Esophagus muscularis mucosa (tissue), 4 donors: ENCODE results near the gene PRELID1. TPM values are rescaled to one million over a fixed set of nuclear protein-coding genes. Genes with fewer than 3 reads are reported as not detected.

Experiments used
- DNase-seq: peaks from one replicate; pipeline ENCODE4 v3.0.0-alpha.2; 2017; ENCODE audit errors: extremely low spot score
- H3K27ac ChIP-seq, 4 donors: fragments of 200-600 bp; sonication (generic); replicated peaks in 1 of 4; 1 replicate in 3 of 4; 2 replicates in 1 of 4; pipeline ENCODE4 v1.5.1; 2016 to 2019; ENCODE audit warnings: mild to moderate bottlenecking in 1 of 4
- H3K27me3 ChIP-seq, 4 donors: fragments of 200-600 bp; sonication (generic); one replicate each; pipeline versions ENCODE4 v1.5.1 to v1.6.0; 2016 to 2019
- H3K36me3 ChIP-seq, 4 donors: fragments of 200-600 bp; sonication (generic); one replicate each; pipeline ENCODE4 v1.5.1; 2016 to 2019
- H3K4me1 ChIP-seq, 4 donors: fragments of 200-600 bp; sonication (generic); one replicate each; pipeline ENCODE4 v1.5.1; 2016 to 2019
- H3K4me3 ChIP-seq, 4 donors: fragments of 200-600 bp; sonication (generic); 1 replicate in 2 of 4; 2 replicates in 2 of 4; pipeline ENCODE4 v1.5.1; 2016 to 2019; ENCODE audit warnings: mild to moderate bottlenecking in 4 of 4, moderate library complexity in 1 of 4
- H3K9me3 ChIP-seq, 4 donors: fragments of 200-600 bp; sonication (generic); 1 replicate in 3 of 4; 2 replicates in 1 of 4; pipeline ENCODE4 v1.5.1; 2016 to 2019
- EP300 ChIP-seq: sonication (generic); formaldehyde crosslinking; IDR thresholded peaks from one replicate; pipeline ENCODE4 v1.6.1; 2017; ENCODE audit warnings: antibody characterized with exemption
- POLR2A ChIP-seq: fragments of 450-650 bp; IDR thresholded peaks from one replicate; pipeline ENCODE4 v1.6.1; 2017; ENCODE audit warnings: antibody characterized with exemption, moderate library complexity, mild to moderate bottlenecking, low read depth
- POLR2AphosphoS5 ChIP-seq, 2 donors: sonication (generic); formaldehyde crosslinking; IDR thresholded peaks; one replicate each; pipeline ENCODE4 v1.6.1; 2017; ENCODE audit warnings: antibody characterized with exemption in 2 of 2
- WGBS: methylation state at CpG from one replicate; pipeline ENCODE4 v1.1.5; 2018; 5-methylcytosine and 5-hydroxymethylcytosine counted together
- intact Hi-C: fragments of 100-400 bp; cut with DNase I; formaldehyde crosslinking; loops from one replicate; pipeline ENCODE4 v1.15.1; 2023
- total RNA-seq, 4 donors: library from RNA; depleted of rRNA; stranded (reverse); fragments of >200 nt; gene quantifications; one replicate each; pipeline versions ENCODE4 v1.1.0 to v1.2.1, GENCODE V29; 2016
- TF ChIP-seq, protein P1 (sequence below), 3 experiments: fragments of 200-600 bp in 2 of 3; fragments of 450-650 bp in 1 of 3; sonication (generic) in 2 of 3; IDR thresholded peaks; one replicate each; pipeline ENCODE4 v1.5.1; 2017 to 2019; ENCODE audit warnings: antibody characterized with exemption in 3 of 3, mild to moderate bottlenecking in 2 of 3, moderate library complexity in 1 of 3

Gene PRELID1
- total RNA-seq, 4 donors from 2014 or later, result 80.6 to 93.6 (median 88.2) TPM

DNA sequence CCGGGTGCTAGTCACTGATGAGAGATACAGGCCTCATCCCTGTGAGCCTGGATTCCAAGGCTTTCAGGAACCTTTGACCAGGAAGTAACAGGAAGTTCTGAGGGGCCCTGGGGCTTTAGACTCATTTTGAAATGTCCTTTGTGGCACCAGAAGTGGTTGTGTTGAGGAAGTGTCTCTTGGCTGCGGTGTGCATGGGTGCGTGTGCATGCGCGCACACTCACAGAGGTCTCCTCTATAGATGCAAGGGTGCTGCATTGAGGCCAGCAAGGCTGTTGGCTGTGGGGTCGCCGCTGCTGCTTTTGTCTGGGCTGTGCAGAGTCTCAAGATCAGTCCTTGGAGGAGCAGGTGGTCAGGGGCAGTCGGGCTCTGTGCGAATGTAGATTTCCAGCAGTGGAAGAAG lies 7.7 kb upstream of the PRELID1 start:
- Histone ChIP-seq H3K36me3 (peaks cover 37 to 63% (median 52%) of the 10 kb centered on the region in 4 donors), H3K4me1 (peaks cover 18 to 28% (median 25%) of the 10 kb centered on the region in 4 donors), H3K27ac (no peak overlapping the region), H3K4me3 (no peak overlapping the region), H3K9me3 (no peaks in the 10 kb centered on the region), H3K27me3 (no peaks in the 10 kb centered on the region)
- no peak for DNase-seq
- TF ChIP-seq EP300 (no peak), POLR2A (no peak), POLR2AphosphoS5 (IDR thresholded peaks at IDR 0.05) (no peak)
- TF ChIP-seq, protein P1, sequence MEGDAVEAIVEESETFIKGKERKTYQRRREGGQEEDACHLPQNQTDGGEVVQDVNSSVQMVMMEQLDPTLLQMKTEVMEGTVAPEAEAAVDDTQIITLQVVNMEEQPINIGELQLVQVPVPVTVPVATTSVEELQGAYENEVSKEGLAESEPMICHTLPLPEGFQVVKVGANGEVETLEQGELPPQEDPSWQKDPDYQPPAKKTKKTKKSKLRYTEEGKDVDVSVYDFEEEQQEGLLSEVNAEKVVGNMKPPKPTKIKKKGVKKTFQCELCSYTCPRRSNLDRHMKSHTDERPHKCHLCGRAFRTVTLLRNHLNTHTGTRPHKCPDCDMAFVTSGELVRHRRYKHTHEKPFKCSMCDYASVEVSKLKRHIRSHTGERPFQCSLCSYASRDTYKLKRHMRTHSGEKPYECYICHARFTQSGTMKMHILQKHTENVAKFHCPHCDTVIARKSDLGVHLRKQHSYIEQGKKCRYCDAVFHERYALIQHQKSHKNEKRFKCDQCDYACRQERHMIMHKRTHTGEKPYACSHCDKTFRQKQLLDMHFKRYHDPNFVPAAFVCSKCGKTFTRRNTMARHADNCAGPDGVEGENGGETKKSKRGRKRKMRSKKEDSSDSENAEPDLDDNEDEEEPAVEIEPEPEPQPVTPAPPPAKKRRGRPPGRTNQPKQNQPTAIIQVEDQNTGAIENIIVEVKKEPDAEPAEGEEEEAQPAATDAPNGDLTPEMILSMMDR (IDR thresholded peaks at IDR 0.05), result no peak
- 84% methylated on average over 6 of the region's 9 CpGs for WGBS
- intact Hi-C loops, result no loop called here

DNA sequence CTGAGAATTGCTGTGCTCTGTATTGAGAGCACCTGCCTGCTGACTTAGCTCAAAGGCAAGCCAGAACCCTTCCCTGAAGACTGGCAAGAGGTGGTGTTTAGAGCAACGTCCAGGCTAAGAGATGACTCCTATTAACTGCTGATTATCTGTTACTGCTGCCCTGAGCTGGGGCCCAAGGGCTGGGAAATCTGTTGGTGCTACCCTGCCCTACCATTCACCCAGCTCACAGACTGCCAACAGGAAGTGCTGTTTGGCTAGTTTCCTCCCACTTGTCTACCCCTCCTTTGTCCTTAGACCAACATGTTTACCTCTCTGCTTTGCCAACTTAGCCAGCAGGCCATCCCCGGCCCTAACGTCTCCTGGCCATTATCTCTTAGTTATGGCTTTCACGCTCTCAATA lies 7.0 kb upstream of the PRELID1 start:
- Histone ChIP-seq H3K27me3 (no peaks in the 10 kb centered on the region), H3K27ac (peak overlapping the region in 1 of 4 donors; percentile 3), H3K4me1 (peaks cover 25 to 34% (median 32%) of the 10 kb centered on the region in 4 donors), H3K36me3 (peaks cover 34 to 56% (median 50%) of the 10 kb centered on the region in 4 donors), H3K9me3 (no peaks in the 10 kb centered on the region), H3K4me3 (no peak overlapping the region)
- DNase-seq, result no peak
- intact Hi-C loops, result no loop called here
- TF ChIP-seq EP300 (no peak), POLR2AphosphoS5 (IDR thresholded peaks at IDR 0.05) (no peak), POLR2A (no peak)
- TF ChIP-seq, protein P1 (IDR thresholded peaks at IDR 0.05), result no peak
- WGBS, result 61% methylated on average over 4 of the region's 4 CpGs

DNA sequence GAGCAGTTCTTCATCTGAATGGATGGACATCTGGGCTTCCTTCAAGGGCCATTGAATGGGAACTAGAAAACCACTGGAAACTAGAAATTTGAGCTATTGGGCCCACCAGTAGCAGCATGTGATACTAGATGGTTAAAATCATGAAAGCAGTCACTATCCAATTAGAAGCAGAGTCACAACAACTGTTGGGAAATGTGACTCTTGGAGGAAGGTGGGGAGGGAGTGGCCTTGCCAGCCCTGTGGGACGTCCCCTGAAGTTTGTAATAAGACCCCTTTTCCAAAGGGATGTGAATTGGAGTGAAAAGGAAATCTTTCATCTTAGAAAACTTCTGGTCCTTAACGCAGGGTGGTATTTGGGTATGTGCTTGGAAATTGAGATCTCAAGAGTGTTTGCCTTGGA lies 5.7 kb upstream of the PRELID1 start:
- H3K4me3 ChIP-seq, result no peak overlapping the region
- H3K4me1 ChIP-seq, result peaks cover 38 to 48% (median 45%) of the 10 kb centered on the region in 4 donors
- peaks cover 22 to 43% (median 37%) of the 10 kb centered on the region in 4 donors for H3K36me3 ChIP-seq
- no peak overlapping the region for H3K27ac ChIP-seq
- DNase-seq, result no peak
- 85% methylated on average over 2 of the region's 2 CpGs for WGBS
- intact Hi-C loops, result no loop called here
- TF ChIP-seq EP300 (no peak), POLR2AphosphoS5 (IDR thresholded peaks at IDR 0.05) (no peak), POLR2A (no peak)
- TF ChIP-seq, protein P1 (IDR thresholded peaks at IDR 0.05), result no peak
- H3K27me3 ChIP-seq, result no peaks in the 10 kb centered on the region
- H3K9me3 ChIP-seq, result no peaks in the 10 kb centered on the region

DNA sequence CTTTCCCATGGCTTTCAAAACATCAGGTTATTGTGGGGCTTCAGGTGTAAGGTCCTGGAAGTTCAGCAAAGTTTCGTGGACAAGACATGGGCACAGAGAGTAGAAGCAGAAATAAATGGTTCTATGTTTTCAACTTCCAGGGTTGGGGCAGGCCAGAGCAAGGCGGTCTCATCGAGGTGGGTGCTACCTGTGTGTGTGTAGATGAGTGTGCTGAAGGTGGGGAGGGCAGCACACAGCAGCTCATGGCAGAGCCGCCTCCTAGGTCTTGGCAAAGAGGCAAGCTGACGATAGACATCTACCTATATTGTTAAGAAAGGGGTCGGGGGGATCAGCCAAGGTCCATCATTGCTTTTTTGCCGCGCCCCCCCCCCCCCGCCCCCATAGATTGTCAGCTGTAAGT lies 3.9 kb upstream of the PRELID1 start:
- Histone ChIP-seq H3K27me3 (no peaks in the 10 kb centered on the region), H3K4me1 (peaks cover 48 to 56% (median 54%) of the 10 kb centered on the region in 4 donors), H3K27ac (peak overlapping the region; percentile 62 to 90 (median 78)), H3K9me3 (no peaks in the 10 kb centered on the region), H3K4me3 (no peak overlapping the region), H3K36me3 (peaks cover 12 to 25% (median 20%) of the 10 kb centered on the region in 4 donors)
- intact Hi-C loops, result loop anchor here (10.0 kb wide), 1 partner anchor 185 kb away; no protein-coding TSS in a partner anchor
- 74% methylated on average over 9 of the region's 9 CpGs for WGBS
- no peak for TF ChIP-seq POLR2AphosphoS5 (IDR thresholded peaks at IDR 0.05)
- TF ChIP-seq EP300, result no peak
- TF ChIP-seq, protein P1 (IDR thresholded peaks at IDR 0.05), result no peak
- TF ChIP-seq POLR2A, result no peak
- DNase-seq, result no peak

DNA sequence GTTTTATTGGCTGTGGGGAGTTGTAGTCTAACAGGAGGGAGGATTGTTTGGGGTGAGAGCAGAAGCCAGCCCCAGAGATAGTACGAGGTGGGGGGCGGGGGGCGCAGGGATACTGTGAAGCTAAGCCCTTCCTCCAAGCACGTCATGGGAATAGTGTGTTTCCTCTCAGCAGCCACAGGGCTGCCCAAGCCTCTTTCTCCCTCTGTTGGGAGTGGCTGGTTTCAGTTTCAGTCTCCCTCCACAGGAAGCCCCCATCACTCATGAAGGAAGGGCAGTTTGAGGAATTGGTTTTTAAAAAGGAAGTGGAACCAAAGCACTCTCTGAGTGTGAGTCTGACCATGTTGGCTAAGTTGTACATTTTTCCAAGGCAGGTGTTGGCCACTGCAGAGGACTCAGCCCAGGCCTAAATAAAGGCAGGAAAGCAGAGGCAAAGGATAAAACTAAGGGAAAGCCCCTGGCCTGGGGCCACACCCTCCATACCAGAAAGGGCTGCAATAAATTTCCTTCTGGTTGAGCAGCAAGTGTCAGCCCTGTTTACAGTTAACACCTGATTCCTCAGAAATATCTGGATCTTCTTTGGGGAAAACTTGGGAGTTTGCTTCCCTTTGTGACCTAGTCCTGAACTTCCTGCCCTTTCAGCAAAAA lies 3.2 kb upstream of the PRELID1 start:
- H3K27me3 ChIP-seq, result no peaks in the 10 kb centered on the region
- TF ChIP-seq EP300, result no peak
- TF ChIP-seq, protein P1 (IDR thresholded peaks at IDR 0.05), result no peak
- no peak for TF ChIP-seq POLR2A
- peak; percentile 31 to 61 for TF ChIP-seq POLR2AphosphoS5 (IDR thresholded peaks at IDR 0.05)
- no peak for DNase-seq
- peaks cover 55 to 63% (median 61%) of the 10 kb centered on the region in 4 donors for H3K4me1 ChIP-seq
- intact Hi-C loops, result loop anchor here (10.0 kb wide), 1 partner anchor 186 kb away; no protein-coding TSS in a partner anchor
- peaks cover 5 to 22% (median 18%) of the 10 kb centered on the region in 4 donors for H3K36me3 ChIP-seq
- peak overlapping the region; percentile 62 to 90 (median 78) for H3K27ac ChIP-seq
- no peak overlapping the region for H3K4me3 ChIP-seq
- no peaks in the 10 kb centered on the region for H3K9me3 ChIP-seq
- 22% methylated on average over 4 of the region's 4 CpGs for WGBS
